ENCODE measurements around the gene TIFAB.

Gene TIFAB

GRCh38 chr5:135481909-135482311 is 29.8 kb upstream of the TIFAB start:
- DNase-seq (ENCODE audit: low spot score): no peak

- DNase-seq (ENCODE audit: low spot score): no peak
Observed at GRCh38 chr5:135481387-135481786, 29.2 kb upstream of the TIFAB start.

GRCh38 chr5:135480511-135480910 is 28.4 kb upstream of the TIFAB start:
- DNase-seq (ENCODE audit: low spot score): no peak

- no peak for DNase-seq (ENCODE audit: low spot score)
Observed at GRCh38 chr5:135478938-135479337, 26.8 kb upstream of the TIFAB start.

- DNase-seq (ENCODE audit: low spot score): no peak
Observed at GRCh38 chr5:135477613-135478066, 25.5 kb upstream of the TIFAB start.

- DNase-seq (ENCODE audit: low spot score): no peak
Observed at GRCh38 chr5:135476615-135477581, 24.7 kb upstream of the TIFAB start.

- DNase-seq (ENCODE audit: low spot score): no peak
Observed at GRCh38 chr5:135473956-135474670, 22.0 kb upstream of the TIFAB start.

- DNase-seq (ENCODE audit: low spot score): no peak
Observed at GRCh38 chr5:135472141-135472540, 20.0 kb upstream of the TIFAB start.

GRCh38 chr5:135471726-135472125 is 19.6 kb upstream of the TIFAB start:
- no peak for DNase-seq (ENCODE audit: low spot score)

- DNase-seq (ENCODE audit: low spot score): no peak
Observed at GRCh38 chr5:135469911-135470310, 17.8 kb upstream of the TIFAB start.

- DNase-seq (ENCODE audit: low spot score): no peak
Observed at GRCh38 chr5:135468541-135468940, 16.4 kb upstream of the TIFAB start.

GRCh38 chr5:135467871-135468485 is 15.8 kb upstream of the TIFAB start:
- no peak for DNase-seq (ENCODE audit: low spot score)

GRCh38 chr5:135467051-135467625 is 15.0 kb upstream of the TIFAB start:
- no peak for DNase-seq (ENCODE audit: low spot score)

GRCh38 chr5:135466178-135467050 is 14.3 kb upstream of the TIFAB start:
- peak; percentile 66 for DNase-seq (ENCODE audit: low spot score)

GRCh38 chr5:135465391-135466122 is 13.4 kb upstream of the TIFAB start:
- DNase-seq (ENCODE audit: low spot score): no peak

- peak; percentile 90 for DNase-seq (ENCODE audit: low spot score)
Observed at GRCh38 chr5:135462304-135462703, 10.2 kb upstream of the TIFAB start.

- no peak for DNase-seq (ENCODE audit: low spot score)
Observed at GRCh38 chr5:135461481-135462151, 9.5 kb upstream of the TIFAB start.

GRCh38 chr5:135460246-135461033 is 8.3 kb upstream of the TIFAB start:
- no peak for DNase-seq (ENCODE audit: low spot score)

GRCh38 chr5:135458921-135459331 is 6.8 kb upstream of the TIFAB start:
- no peak for DNase-seq (ENCODE audit: low spot score)
